Right atrium auricular region (tissue), 2 donors: ENCODE data around the gene MAN2A1. TPM values are rescaled to one million over a fixed set of nuclear protein-coding genes. Genes with fewer than 3 reads are reported as not detected.
A peak's percentile ranks its signal among the peaks of the same experiment; 100 is the strongest.

Experiments used
- DNase-seq: peaks from one replicate; pipeline ENCODE4 v3.0.0-alpha.2; 2019; ENCODE audit warnings: low spot score
- H3K27ac ChIP-seq, 2 donors: fragments of 200-600 bp; sonication (generic); 1 replicate in 1 of 2; 2 replicates in 1 of 2; pipeline ENCODE4 v1.5.1; 2016 to 2019
- H3K27me3 ChIP-seq, 2 donors: fragments of 200-600 bp; sonication (generic); one replicate each; pipeline versions ENCODE4 v1.5.1 to v1.6.0; 2017 to 2019
- H3K36me3 ChIP-seq: fragments of 200-600 bp; sonication (generic); one replicate; pipeline ENCODE4 v1.5.1; 2016
- H3K4me1 ChIP-seq, 2 donors: fragments of 200-600 bp; sonication (generic); one replicate each; pipeline versions ENCODE4 v1.5.1 to v1.6.0; 2017 to 2019
- H3K4me3 ChIP-seq, 2 donors: fragments of 200-600 bp; sonication (generic); 1 replicate in 1 of 2; 2 replicates in 1 of 2; pipeline ENCODE4 v1.5.1; 2017 to 2019; ENCODE audit warnings: mild to moderate bottlenecking in 1 of 2, moderate library complexity in 1 of 2
- H3K9me3 ChIP-seq, 2 donors: fragments of 200-600 bp; sonication (generic); one replicate each; pipeline ENCODE4 v1.5.1; 2019
- CTCF ChIP-seq, 2 donors: fragments of 200-600 bp; sonication (generic); IDR thresholded peaks; one replicate each; pipeline ENCODE4 v1.5.1; 2019; ENCODE audit warnings: antibody characterized with exemption in 2 of 2
- total RNA-seq, 2 donors: library from RNA; depleted of rRNA; stranded (reverse); fragments of >200 nt; gene quantifications; one replicate each; pipeline ENCODE4 v1.1.0, GENCODE V29; 2016

Gene MAN2A1
- total RNA-seq, 2 donors from 2014 or later: 10.0 to 10.4 TPM

- H3K36me3 ChIP-seq: no peaks in the 10 kb centered on the region
- no peaks in the 10 kb centered on the region for H3K27me3 ChIP-seq
- no peaks in the 10 kb centered on the region for H3K9me3 ChIP-seq
- no peak overlapping the region for H3K4me3 ChIP-seq
- TF ChIP-seq CTCF (IDR thresholded peaks at IDR 0.05): no peak
- DNase-seq: no peak
- no peaks in the 10 kb centered on the region for H3K4me1 ChIP-seq
- no peak overlapping the region for H3K27ac ChIP-seq
These were observed 7.3 kb upstream of the MAN2A1 start for GRCh38 chr5:109682383-109682782.

GRCh38 chr5:109685916-109686315 is 3.8 kb upstream of the MAN2A1 start:
- Histone ChIP-seq H3K27ac (no peak overlapping the region), H3K4me3 (no peak overlapping the region), H3K36me3 (no peaks in the 10 kb centered on the region), H3K9me3 (no peaks in the 10 kb centered on the region), H3K27me3 (no peaks in the 10 kb centered on the region), H3K4me1 (peaks cover 0 to 3% of the 10 kb centered on the region in 2 donors)
- DNase-seq: no peak
- TF ChIP-seq CTCF (IDR thresholded peaks at IDR 0.05): no peak

GRCh38 chr5:109688630-109688969 is 1.1 kb upstream of the MAN2A1 start:
- DNase-seq: no peak
- TF ChIP-seq CTCF (IDR thresholded peaks at IDR 0.05): peak in 1 of 2 donors; percentile 41
- H3K27ac ChIP-seq: peak overlapping the region; percentile 97
- H3K9me3 ChIP-seq: no peaks in the 10 kb centered on the region
- no peaks in the 10 kb centered on the region for H3K36me3 ChIP-seq
- peaks cover 0 to 26% of the 10 kb centered on the region in 2 donors for H3K4me1 ChIP-seq
- H3K27me3 ChIP-seq: no peaks in the 10 kb centered on the region
- H3K4me3 ChIP-seq: peak overlapping the region; percentile 84 to 97

- Histone ChIP-seq H3K9me3 (no peaks in the 10 kb centered on the region), H3K27ac (peak overlapping the region; percentile 97), H3K36me3 (no peaks in the 10 kb centered on the region), H3K4me3 (peak overlapping the region; percentile 84 to 97), H3K27me3 (no peaks in the 10 kb centered on the region), H3K4me1 (peaks cover 0 to 28% of the 10 kb centered on the region in 2 donors)
- TF ChIP-seq CTCF (IDR thresholded peaks at IDR 0.05): peak in 1 of 2 donors; percentile 3
- peak; percentile 82 for DNase-seq
These were observed 572 bp upstream of the MAN2A1 start for GRCh38 chr5:109688970-109689739.

- TF ChIP-seq CTCF (IDR thresholded peaks at IDR 0.05): no peak
- Histone ChIP-seq H3K27ac (peak overlapping the region; percentile 97), H3K36me3 (no peaks in the 10 kb centered on the region), H3K9me3 (no peaks in the 10 kb centered on the region), H3K27me3 (no peaks in the 10 kb centered on the region), H3K4me3 (peak overlapping the region; percentile 84 to 97), H3K4me1 (peaks cover 0 to 40% of the 10 kb centered on the region in 2 donors)
- no peak for DNase-seq
These were observed 681 bp downstream of the MAN2A1 start for GRCh38 chr5:109690242-109690974.
